GM10248 (cell line): ENCODE results near the gene TBC1D9.

Experiments
- CTCF ChIA-PET: fragments of 300-600 bp; sonication (Branson Sonifier 250); formaldehyde crosslinking; extraction: SDS; loops from one replicate; lab custom pipeline; 2021; ENCODE audit warnings: antibody characterized with exemption; lab: Yijun Ruan, JAX
- POLR2A ChIA-PET: fragments of 350-650 bp; sonication (Branson Sonifier 250); formaldehyde crosslinking; extraction: SDS; loops from one replicate; lab custom pipeline; 2020; ENCODE audit warnings: antibody characterized with exemption; lab: Yijun Ruan, JAX
- DNase-seq: peaks from one replicate; pipeline ENCODE4 v3.0.0; 2012; ENCODE audit errors: extremely low spot score
- CTCF ChIP-seq: IDR thresholded peaks from 2 replicates; pipeline ENCODE4 v1.5.1; 2012; ENCODE audit warnings: mild to moderate bottlenecking, low read depth; ENCODE audit errors: extremely low read depth, missing control alignments, control extremely low read depth

TBC1D9 gene

GRCh38 chr4:140719686-140720085, 36.5 kb downstream of the TBC1D9 start:
- ChIA-PET CTCF (interaction anchor here (1.3 to 5.8 kb wide), 5 partner anchors 9 to 80 kb away, joined by 4 to 33 read pairs (median 5); no protein-coding TSS in a partner anchor), POLR2A (no interaction called here)
- TF ChIP-seq CTCF: no peak
- no peak for DNase-seq

- POLR2A ChIA-PET: no interaction called here
- no peak for DNase-seq
- no peak for TF ChIP-seq CTCF
- CTCF ChIA-PET: interaction anchor here (1.1 to 5.8 kb wide), 7 partner anchors 8 to 132 kb away, joined by 4 to 33 read pairs (median 5); no protein-coding TSS in a partner anchor
Observed at GRCh38 chr4:140719022-140719421, 37.2 kb downstream of the TBC1D9 start.

DNA sequence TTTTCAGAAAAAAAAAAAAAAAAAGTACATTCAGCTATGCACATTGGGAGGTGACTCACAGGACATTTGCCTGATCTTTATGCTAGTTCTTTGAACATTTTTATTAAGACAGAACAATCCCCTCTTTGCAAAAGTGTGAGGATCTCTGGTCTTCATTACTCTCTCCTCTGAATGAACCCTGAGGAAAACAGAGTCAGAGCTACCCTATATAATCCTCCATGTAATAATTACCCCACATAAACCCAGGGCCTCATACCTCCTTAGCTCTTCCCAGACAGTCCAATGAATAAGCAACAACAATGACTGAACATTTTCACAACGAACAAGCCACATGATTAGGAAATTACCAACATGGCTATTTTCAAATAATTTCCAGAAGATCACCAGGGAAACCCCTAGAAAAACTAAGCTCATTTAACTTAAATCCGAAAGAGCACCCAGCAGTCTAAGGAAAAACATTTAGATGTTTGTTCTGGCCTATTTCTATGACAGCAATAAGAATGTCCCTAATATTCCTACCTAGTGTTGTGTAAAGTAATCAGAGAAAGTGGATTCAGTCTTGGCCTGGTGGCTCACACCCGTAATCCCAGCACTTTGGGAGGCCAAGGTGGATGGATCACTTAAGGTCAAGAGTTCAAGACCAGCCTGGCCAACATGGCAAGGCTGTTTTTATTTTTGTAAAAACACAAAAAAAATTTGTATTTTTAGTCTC, 37.8 kb downstream of the TBC1D9 start:
- CTCF ChIA-PET: interaction anchor here (0.8 to 5.8 kb wide), 6 partner anchors 10 to 358 kb away, joined by 3 to 33 read pairs (median 4); no protein-coding TSS in a partner anchor
- no peak for DNase-seq
- POLR2A ChIA-PET: interaction anchor here (0.6 kb wide), 1 partner anchor 9 kb away, joined by 3 read pairs; no protein-coding TSS in a partner anchor
- no peak for TF ChIP-seq CTCF

DNA sequence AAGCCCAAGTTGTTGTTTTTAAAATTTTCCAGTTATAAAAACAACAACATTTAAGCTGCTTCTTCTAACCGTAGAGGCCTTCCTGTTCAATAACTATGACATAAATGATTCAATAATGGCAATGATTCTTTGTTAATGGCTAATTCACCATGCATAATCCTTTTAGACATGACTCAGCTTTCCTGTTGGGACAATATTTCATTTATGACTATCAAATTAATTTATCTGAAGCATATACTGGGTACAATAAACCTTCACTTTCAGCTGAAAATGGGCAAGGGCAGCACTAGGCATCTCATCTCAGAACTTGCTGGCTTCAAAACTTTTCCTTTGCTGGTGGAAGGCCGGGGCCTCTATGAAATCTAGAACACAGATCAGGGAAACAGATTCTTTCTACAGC, 38.9 kb downstream of the TBC1D9 start:
- ChIA-PET CTCF (interaction anchor here (1.1 to 5.8 kb wide), 4 partner anchors 11 to 357 kb away, joined by 3 to 33 read pairs (median 6); partner anchors contain the start of gene TBC1D9), POLR2A (no interaction called here)
- no peak for DNase-seq
- no peak for TF ChIP-seq CTCF

GRCh38 chr4:140715119-140715518, 41.1 kb downstream of the TBC1D9 start:
- ChIA-PET CTCF (interaction anchor here (1.3 kb wide), 1 partner anchor 20 kb away, joined by 3 read pairs; no protein-coding TSS in a partner anchor), POLR2A (no interaction called here)
- no peak for DNase-seq
- TF ChIP-seq CTCF: no peak

GRCh38 chr4:140711910-140712309, 44.3 kb downstream of the TBC1D9 start:
- no peak for DNase-seq
- CTCF ChIA-PET: interaction anchor here (2.3 kb wide), 1 partner anchor 9 kb away, joined by 11 read pairs; no protein-coding TSS in a partner anchor
- TF ChIP-seq CTCF: no peak
- POLR2A ChIA-PET: no interaction called here
